Measurements from ENCODE around the gene EME2.

EME2 gene

DNA sequence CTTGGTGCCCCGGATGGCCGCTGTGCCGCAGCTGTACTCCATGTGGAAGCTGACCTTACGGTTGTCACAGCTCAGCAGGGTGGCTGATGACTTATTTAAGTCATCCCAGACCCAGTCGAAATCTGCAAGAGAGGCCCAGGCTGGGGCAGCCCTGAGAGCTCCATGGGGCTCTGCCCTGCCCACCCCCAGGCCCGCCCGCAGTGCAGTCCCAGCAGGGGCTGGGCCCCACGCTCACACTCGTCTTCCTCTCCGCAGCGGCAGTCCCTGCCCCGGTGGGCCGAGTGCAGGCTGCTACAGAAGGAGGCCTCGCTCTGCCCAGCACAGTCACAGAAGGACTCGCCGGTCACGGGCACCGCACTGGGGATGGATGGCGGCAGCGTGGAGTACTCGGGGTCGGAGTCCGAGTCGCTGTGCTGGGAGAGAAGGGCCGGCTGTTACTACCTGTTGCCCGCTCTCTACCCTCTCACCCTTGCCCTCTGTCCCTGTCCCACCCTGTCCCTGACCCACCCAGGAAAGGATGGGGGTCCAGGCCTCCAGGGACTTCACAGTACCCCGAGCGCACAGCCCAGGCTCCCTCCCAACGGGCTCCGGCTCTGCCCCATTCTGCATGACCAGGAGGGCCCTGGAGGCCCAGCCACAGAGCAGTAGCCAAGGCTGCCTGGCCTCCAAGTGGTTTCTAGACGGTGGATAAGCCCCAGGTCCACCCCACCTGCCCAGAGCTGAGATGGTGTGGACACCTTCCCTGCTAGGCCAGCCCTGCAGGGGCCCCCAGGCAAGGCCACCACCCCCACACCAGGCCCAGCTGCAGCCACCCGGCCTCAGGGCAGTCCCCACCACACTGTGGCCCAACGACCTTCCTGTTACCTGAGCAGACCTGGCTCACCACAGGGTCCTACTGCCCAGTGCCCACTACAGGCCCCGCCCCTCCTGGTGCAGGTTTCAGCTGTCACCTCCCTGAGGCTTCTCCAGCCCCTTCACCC, 5.9 kb downstream of the EME2 start:
- DNase-seq (ENCODE audit: low read depth): no peak

GRCh38 chr16:1779234-1779701, 6.7 kb downstream of the EME2 start:
- no peak for DNase-seq (ENCODE audit: low read depth)

DNA sequence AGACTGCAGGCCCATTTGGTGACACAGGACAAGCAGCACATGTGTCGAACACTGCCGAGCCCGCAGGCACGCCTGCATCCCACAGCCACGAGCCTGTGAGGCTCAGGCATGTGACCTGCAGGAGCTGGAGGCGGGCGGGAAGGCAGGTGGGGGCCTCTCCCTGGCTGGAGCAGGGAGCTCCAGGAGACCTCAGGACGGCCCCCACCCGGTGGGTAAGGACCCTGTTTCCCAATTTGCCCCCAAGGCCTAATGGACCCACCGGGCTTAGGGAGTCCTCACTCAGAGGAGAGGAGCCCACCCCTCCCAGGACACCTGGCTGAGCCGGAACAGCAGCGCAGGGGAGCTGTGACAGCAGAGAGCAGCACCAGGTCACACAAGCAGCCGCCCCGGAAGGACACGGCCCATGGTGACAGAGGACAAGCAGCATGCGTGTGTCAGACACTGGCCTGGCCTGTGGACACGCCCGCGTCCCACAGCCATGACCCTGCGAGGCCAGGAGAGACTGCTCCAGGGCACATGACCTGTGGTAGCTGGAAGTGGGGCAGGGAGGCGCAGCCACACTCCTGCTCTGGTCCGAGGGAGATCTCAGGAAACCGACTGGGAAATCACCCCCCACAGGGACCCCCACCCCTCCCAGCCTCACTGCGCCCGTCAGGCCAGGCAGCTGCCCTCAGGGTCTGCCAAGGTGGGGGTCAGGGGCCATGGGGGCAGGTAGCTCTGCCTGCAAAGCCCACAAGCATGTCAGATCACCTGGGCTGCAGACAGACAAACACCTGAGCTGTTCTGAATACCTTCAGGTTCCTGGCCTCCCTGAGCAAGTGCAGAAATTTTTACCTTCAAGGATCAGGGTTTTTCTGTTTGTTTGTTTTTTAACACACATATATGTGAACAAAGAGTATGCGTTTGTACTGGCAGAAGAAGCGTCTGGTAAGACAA, 7.4 kb downstream of the EME2 start:
- DNase-seq (ENCODE audit: low read depth): no peak

- no peak for DNase-seq (ENCODE audit: low read depth)
Observed at GRCh38 chr16:1780677-1781072, 8.1 kb downstream of the EME2 start.

GRCh38 chr16:1781254-1781653, 8.6 kb downstream of the EME2 start:
- DNase-seq (ENCODE audit: low read depth): no peak

DNA sequence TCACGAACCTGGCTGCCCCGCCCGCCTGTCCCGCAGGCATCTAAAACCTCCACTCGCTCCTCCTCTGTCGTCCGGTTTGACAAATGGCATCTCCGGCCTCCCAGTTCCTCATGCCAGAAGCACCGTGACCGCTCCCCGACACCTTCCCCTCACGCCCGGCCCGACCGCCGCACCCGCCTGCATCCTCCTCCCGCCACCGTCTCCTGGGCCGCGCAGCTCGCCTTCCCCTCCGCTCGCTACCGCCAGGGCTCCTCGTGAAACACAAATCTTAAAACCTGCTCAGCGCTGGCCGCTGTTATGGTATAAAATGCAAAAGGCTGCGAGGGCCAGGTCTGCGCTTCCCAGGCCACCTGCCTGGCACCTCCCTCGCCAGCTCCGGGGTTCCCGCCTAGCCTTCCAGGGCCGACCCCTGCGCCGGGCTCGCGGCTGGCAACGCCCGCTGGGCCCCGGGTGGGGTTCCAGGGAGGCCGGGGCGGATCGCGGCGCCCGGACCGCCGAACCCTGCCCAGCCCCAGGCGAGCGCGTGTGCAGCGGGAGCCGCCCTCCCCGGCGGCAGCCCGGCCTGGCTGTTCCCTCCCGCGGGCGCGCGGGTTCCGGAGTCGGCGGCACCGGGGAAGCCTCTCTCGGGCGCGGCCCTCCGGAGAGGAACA, 9.3 kb downstream of the EME2 start:
- no peak for DNase-seq (ENCODE audit: low read depth)

DNA sequence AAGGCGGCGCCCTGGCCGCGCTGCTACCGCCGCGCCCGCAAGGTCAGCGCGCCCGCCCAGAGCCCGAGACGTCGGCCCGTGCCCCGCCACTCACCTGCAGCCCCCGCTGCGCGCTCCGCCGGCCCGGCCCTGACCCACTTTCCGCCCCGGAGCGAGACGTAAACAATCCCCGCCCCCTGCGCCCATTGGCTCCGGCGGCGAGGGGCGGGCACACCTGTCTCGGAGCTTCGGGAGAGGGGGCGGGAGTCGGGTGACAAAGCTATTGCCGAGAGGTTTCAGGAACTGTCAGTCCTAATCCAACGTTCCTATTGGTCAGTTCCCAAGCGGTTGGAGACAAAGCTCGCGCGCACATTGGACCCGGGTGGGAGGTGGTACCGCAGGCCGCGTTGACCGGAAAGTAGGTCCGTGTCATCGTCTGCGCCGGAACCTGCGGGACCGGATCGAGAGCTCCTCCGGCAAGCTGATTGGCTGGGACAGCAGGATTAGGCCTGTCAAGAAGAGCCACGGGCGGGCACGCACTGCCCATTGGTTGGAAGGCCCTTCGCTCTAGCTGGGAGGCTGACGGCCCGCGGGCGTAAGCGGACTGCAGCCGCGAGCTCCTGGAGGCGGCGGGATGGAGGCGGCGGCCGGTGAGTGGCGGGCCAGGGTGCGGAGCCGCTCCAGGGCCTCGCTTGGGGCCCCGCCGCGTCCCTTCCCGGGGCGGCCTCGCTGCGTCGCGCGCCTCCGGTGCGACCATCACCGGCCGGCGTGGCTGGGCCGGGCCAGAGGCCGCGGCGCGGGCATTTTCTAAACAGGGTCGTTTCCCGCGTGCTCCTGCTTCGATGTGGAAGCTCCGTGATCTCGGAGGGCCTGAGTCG, 10.0 kb downstream of the EME2 start, which contains the start of the genes NUBP2 and SPSB3:
NUBP2 (plus strand) TSS at position 553 of the 857 bp plus-strand sequence; CDS start at position 614, 61 bp downstream.
SPSB3 (minus strand) TSS at position 164 of the 857 bp plus-strand sequence. CDS start 1,088 bp downstream, outside the sequence.
- peak; percentile 96 for DNase-seq (ENCODE audit: low read depth)

DNA sequence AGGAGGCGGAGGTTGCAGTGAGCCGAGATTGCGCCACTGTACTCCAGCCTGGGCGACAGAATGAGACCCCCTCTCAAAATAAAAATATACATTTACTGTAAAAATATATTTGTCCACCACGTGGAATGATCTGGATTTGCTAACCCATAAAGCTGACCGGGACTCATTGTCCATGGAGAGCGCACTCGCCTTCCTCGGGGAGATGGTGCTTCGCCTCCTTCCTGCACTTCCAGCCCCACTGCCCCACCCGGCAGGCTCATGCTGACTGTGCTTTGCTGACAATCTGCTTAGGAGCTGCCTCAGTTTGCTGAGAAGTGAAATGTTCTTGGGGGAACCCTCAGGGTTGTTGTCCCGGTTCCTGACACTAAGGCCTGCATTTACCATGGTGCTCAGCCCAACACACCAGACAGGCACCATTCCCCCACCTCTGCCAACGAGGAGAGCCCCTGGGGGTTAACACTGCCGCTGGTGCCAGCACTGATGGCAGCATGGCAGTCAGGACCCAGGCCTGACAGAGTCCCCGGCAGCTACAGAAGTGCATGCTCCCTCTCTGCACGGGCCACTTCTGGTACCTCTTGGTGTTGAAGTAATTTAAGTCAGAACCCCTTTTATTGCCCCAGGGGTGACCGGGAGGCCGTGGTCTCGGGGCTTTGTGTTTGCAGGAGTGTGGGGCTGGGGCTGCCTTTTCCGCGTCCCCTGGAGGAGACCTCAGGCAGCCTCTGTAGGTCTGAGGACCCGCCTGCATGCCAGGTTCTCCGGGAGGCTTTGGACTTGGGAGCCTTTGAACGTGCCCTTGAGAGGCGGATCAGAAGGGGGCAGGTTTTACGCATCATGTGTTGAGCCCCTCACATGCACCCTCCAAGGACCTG, 12.6 kb downstream of the EME2 start:
- no peak for DNase-seq (ENCODE audit: low read depth)

DNA sequence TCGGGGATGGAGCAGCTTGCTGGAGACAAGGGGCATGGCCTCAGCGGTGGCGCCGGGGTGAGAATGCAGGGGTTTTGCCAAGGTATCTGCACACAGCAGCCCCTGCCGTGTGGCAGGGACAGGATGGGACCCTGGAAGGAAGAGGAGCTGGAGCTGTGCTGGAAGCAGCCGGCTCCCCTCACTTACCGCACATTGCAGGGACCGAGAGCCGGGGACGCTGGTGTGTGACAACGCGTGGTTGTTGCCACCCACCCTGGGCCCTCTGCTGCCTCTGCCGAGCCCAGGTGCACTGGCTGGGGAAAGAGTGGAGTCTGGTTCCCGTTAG, 13.2 kb downstream of the EME2 start:
- no peak for DNase-seq (ENCODE audit: low read depth)

DNA sequence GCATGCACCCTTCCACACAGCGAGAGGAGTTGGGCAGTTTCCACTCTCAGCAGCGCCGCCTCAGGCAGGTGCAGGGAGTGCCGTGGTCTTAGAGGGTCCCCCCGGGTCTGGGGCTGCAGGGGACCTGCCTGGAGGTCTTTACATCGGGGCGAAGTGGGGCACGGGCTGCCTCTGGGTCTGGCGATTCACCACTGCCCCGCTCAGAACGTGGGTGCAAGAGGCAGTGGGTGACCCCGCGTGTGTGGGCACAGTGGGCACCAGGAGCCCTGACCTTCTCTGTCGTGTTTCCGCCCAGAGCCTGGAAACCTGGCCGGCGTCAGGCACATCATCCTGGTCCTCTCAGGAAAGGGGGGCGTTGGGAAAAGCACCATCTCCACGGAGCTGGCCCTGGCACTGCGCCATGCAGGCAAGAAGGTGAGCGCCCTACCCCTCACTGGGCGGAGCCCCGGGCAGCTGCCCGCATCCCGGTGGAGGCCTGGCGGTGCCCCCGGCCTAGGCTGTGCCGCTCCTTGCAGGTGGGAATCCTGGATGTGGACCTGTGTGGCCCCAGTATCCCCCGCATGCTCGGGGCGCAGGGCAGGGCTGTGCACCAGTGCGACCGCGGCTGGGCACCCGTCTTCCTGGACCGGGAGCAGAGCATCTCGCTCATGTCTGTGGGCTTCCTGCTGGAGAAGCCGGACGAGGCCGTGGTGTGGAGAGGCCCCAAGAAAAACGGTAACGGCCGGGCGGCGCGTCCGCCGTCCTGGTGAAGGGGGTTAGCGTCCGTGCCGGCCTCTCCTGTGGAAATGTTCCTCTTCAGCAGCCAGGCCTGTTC, 13.8 kb downstream of the EME2 start:
- DNase-seq (ENCODE audit: low read depth): no peak

GRCh38 chr16:1787056-1787321, 14.4 kb downstream of the EME2 start:
- DNase-seq (ENCODE audit: low read depth): no peak

DNA sequence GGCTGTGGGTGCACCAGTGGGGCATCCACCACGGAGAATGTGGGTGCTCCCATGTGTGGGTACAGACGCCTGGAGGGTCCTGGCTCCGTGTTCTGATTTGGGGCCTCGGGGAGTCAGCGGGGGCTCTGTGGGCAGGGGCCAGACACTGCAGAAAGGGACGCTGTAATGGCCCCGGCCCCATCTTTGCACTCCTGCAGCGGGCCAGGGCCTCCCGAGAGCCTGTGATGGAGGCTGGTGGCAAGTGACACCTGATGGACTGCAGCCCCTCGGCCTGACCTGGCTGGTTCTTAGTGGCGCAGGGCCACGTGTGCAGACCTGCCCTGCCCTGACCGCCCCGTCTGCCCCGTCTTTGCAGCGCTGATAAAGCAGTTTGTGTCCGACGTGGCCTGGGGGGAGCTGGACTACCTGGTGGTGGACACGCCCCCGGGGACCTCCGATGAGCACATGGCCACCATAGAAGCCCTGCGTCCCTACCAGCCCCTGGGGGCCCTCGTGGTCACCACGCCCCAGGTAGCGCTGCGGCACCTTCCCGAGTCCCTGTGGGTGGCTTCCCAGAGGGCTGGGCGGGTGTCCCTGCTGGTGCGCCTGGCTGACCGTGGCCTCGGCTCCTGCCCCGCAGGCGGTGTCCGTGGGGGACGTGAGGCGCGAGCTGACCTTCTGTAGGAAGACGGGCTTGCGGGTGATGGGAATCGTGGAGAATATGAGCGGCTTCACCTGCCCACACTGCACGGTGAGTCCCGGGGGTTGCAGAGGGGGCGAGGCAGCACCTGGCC, 14.9 kb downstream of the EME2 start:
- DNase-seq (ENCODE audit: low read depth): no peak

- DNase-seq (ENCODE audit: low read depth): no peak
Observed at GRCh38 chr16:1788095-1788707, 15.6 kb downstream of the EME2 start.

- DNase-seq (ENCODE audit: low read depth): no peak
Observed at GRCh38 chr16:1788708-1789100, 16.1 kb downstream of the EME2 start.

GRCh38 chr16:1789643-1790045, 17.0 kb downstream of the EME2 start:
- no peak for DNase-seq (ENCODE audit: low read depth)

DNA sequence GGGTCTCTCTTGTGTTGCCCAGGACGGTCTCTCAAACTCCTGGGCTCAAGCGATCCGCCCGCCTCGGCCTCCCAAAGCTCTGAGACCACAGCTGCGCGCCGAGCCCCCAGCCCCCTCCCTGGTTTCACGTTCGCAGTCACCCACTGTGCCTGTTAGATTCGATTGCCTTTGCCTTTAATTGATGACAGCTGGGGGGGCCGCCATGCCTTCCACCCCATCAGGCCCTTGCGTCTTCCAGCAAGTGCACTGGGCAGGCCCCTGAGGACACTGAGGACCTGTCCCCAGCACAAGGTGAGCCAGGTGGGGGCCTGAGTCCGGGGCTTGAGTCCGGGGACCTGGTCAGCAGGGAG, 17.6 kb downstream of the EME2 start:
- no peak for DNase-seq (ENCODE audit: low read depth)

DNA sequence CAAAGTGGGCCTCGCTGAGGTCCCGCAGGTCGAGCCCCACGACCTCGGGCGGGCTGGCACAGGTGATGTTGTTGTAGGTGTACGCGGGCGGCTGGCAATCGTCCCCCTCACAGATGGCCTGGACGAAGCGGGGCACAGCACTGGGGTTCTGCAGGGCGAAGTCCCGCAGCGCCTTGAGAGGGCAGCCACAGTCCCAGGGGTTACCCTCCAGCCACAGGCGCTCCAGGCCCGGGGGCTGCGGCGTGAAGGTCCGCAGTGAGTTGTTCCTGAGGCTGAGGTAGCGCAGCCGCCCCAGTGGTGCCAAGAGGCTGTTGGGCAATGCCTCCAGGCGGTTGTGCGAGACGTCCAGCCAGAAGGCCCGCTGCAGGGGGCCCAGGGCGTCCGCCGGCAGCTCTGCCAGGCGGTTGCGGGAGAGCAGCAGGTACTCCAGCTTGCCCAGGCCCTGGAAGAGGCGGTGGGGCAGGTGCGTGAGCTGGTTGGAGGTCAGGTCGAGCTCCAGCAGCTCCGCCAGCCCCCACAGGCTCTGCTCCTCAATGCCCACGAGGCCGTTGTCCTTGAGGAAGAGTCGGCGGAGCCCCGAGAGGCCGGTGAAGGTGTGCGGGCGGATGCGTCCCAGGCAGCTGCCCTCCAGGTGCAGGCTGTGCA, 18.1 kb downstream of the EME2 start:
- no peak for DNase-seq (ENCODE audit: low read depth)
